H9 (cell line): ENCODE results near the gene NEDD4L. TPM values are rescaled to one million over a fixed set of nuclear protein-coding genes. Genes with fewer than 3 reads are reported as not detected.
A peak's percentile ranks its signal among the peaks of the same experiment; 100 is the strongest.

Experiments
- DNase-seq: peaks from one replicate; pipeline ENCODE4 v3.0.0-alpha.2; 2017
- H2AFZ ChIP-seq: one replicate; pipeline ENCODE4 v1.6.1; 2013; ENCODE audit warnings: mild to moderate bottlenecking, low read length, control low read depth, moderate library complexity
- H2AK5ac ChIP-seq: 2 replicates; pipeline ENCODE4 v1.6.1; 2013; ENCODE audit warnings: low read length, control low read depth, mixed read lengths; ENCODE audit not compliant: insufficient read length
- H2BK120ac ChIP-seq: one replicate; pipeline ENCODE4 v1.6.1; 2013; ENCODE audit warnings: low read depth, mild to moderate bottlenecking, low read length, control low read depth, inconsistent platforms; ENCODE audit not compliant: poor library complexity, severe bottlenecking
- H2BK12ac ChIP-seq: 2 replicates; pipeline ENCODE4 v1.6.1; 2013; ENCODE audit warnings: low read length, control low read depth, mixed read lengths, low read depth; ENCODE audit not compliant: insufficient read length
- H2BK15ac ChIP-seq: 2 replicates; pipeline ENCODE4 v1.6.1; 2013; ENCODE audit warnings: low read depth, low read length, control low read depth
- H2BK20ac ChIP-seq: one replicate; pipeline ENCODE4 v1.6.1; 2013; ENCODE audit warnings: low read depth, mild to moderate bottlenecking, low read length, control low read depth, inconsistent platforms; ENCODE audit not compliant: poor library complexity, severe bottlenecking
- H2BK5ac ChIP-seq: 2 replicates; pipeline ENCODE4 v1.6.1; 2013; ENCODE audit warnings: low read length, control low read depth, mixed read lengths; ENCODE audit not compliant: insufficient read length
- H3K14ac ChIP-seq: 2 replicates; pipeline ENCODE4 v1.6.1; 2013; ENCODE audit warnings: low read length, control low read depth; ENCODE audit not compliant: insufficient read depth
- H3K18ac ChIP-seq: 2 replicates; pipeline ENCODE4 v1.6.1; 2013; ENCODE audit warnings: low read depth, mild to moderate bottlenecking, mixed read lengths, low read length, control low read depth; ENCODE audit not compliant: insufficient read length
- H3K23ac ChIP-seq: 2 replicates; pipeline ENCODE4 v1.6.1; 2013; ENCODE audit warnings: low read length, control low read depth, mixed read lengths, low read depth; ENCODE audit not compliant: insufficient read length
- H3K23me2 ChIP-seq: 2 replicates; pipeline ENCODE4 v1.6.1; 2013; ENCODE audit warnings: low read depth, mild to moderate bottlenecking, mixed read lengths, low read length, control low read depth; ENCODE audit not compliant: insufficient read length, poor library complexity, severe bottlenecking
- H3K27ac ChIP-seq: 2 replicates; pipeline ENCODE4 v1.5.1; 2013; ENCODE audit warnings: low read length, control low read depth, mixed read lengths, low read depth; ENCODE audit not compliant: insufficient read length
- H3K27me3 ChIP-seq: 2 replicates; pipeline ENCODE4 v1.6.1; 2013; ENCODE audit warnings: low read length, control low read depth, inconsistent platforms; ENCODE audit not compliant: insufficient read depth
- H3K4ac ChIP-seq: 2 replicates; pipeline ENCODE4 v1.6.1; 2013; ENCODE audit warnings: low read depth, mild to moderate bottlenecking, control low read depth, inconsistent platforms, low read length, moderate library complexity
- H3K4me1 ChIP-seq: 2 replicates; pipeline ENCODE4 v1.6.1; 2013; ENCODE audit warnings: low read length, control low read depth, inconsistent platforms; ENCODE audit not compliant: insufficient read depth
- H3K4me2 ChIP-seq: 2 replicates; pipeline ENCODE4 v1.6.1; 2013; ENCODE audit warnings: low read length, control low read depth, mixed read lengths; ENCODE audit not compliant: insufficient read length, insufficient read depth
- H3K56ac ChIP-seq: 2 replicates; pipeline ENCODE4 v1.6.1; 2013; ENCODE audit warnings: low read depth, mild to moderate bottlenecking, mixed read lengths, low read length, control low read depth; ENCODE audit not compliant: insufficient read length
- H3K79me1 ChIP-seq: 2 replicates; pipeline ENCODE4 v1.6.1; 2013; ENCODE audit warnings: low read depth, mild to moderate bottlenecking, moderate library complexity, low read length, control low read depth, inconsistent platforms; ENCODE audit not compliant: insufficient read depth, poor library complexity, severe bottlenecking
- H3K79me2 ChIP-seq: 2 replicates; pipeline ENCODE4 v1.6.1; 2013; ENCODE audit warnings: low read length, control low read depth, inconsistent platforms; ENCODE audit not compliant: insufficient read depth
- H3K9ac ChIP-seq: 2 replicates; pipeline ENCODE4 v1.6.1; 2013; ENCODE audit warnings: low read length, control low read depth, mixed read lengths; ENCODE audit not compliant: insufficient read length; ENCODE audit errors: extremely low read depth
- H3K9me3 ChIP-seq: one replicate; pipeline ENCODE4 v1.6.1; 2013; ENCODE audit warnings: low read depth, low read length, inconsistent platforms; ENCODE audit not compliant: control insufficient read depth
- H3T11ph ChIP-seq: one replicate; pipeline ENCODE4 v1.6.1; 2013; ENCODE audit warnings: mild to moderate bottlenecking, low read length, control low read depth, inconsistent platforms
- H4K20me1 ChIP-seq: one replicate; pipeline ENCODE4 v1.6.1; 2013; ENCODE audit not compliant: control insufficient read depth, insufficient read length, insufficient read depth
- H4K5ac ChIP-seq: 2 replicates; pipeline ENCODE4 v1.6.1; 2013; ENCODE audit warnings: low read depth, mild to moderate bottlenecking, mixed read lengths, low read length, control low read depth; ENCODE audit not compliant: insufficient read length
- H4K8ac ChIP-seq: replicated peaks from 2 replicates; pipeline ENCODE4 v1.6.1; 2013; ENCODE audit warnings: low read length, control low read depth, mixed read lengths, low read depth; ENCODE audit not compliant: insufficient read length
- H4K91ac ChIP-seq: 2 replicates; pipeline ENCODE4 v1.6.1; 2013; ENCODE audit warnings: low read depth, mild to moderate bottlenecking, moderate library complexity, mixed read lengths, low read length, control low read depth; ENCODE audit not compliant: insufficient read length
- H3K27ac Mint-ChIP-seq, 3 experiments: 2 replicates in 2 of 3; 3 replicates in 1 of 3; pipeline ENCODE4 v1.8.0; 2020 to 2021; ENCODE audit warnings: mixed read lengths in 3 of 3, mild to moderate bottlenecking in 1 of 3, moderate library complexity in 1 of 3
- H3K27me3 Mint-ChIP-seq: 2 replicates; pipeline ENCODE4 v1.8.0; 2021; ENCODE audit warnings: low read depth, mild to moderate bottlenecking, moderate library complexity, mixed read lengths
- H3K36me3 Mint-ChIP-seq, 3 experiments: 2 replicates in 2 of 3; 3 replicates in 1 of 3; pipeline ENCODE4 v1.8.0; 2020 to 2021; ENCODE audit warnings: low read depth in 3 of 3, mixed read lengths in 3 of 3; ENCODE audit not compliant: insufficient read depth in 1 of 3
- H3K4me1 Mint-ChIP-seq, 2 experiments: 2 replicates each; pipeline ENCODE4 v1.8.0; 2020; ENCODE audit warnings: mixed read lengths in 2 of 2
- H3K4me3 Mint-ChIP-seq, 2 experiments: 2 replicates in 1 of 2; 3 replicates in 1 of 2; pipeline ENCODE4 v1.8.0; 2020 to 2021; ENCODE audit warnings: mild to moderate bottlenecking in 2 of 2, mixed read lengths in 2 of 2, moderate library complexity in 1 of 2
- H3K9me3 Mint-ChIP-seq, 2 experiments: 2 replicates in 1 of 2; 3 replicates in 1 of 2; pipeline ENCODE4 v1.8.0; 2020; ENCODE audit warnings: mild to moderate bottlenecking in 2 of 2, mixed read lengths in 2 of 2, moderate library complexity in 1 of 2
- WGBS: extraction: QIAGEN DNeasy Blood & Tissue Kit; methylation state at CpG from one replicate; pipeline ENCODE4 v1.1.7; 2013; ENCODE audit warnings: missing lambda C conversion rate, low lambda C conversion rate, mixed read lengths; ENCODE audit not compliant: insufficient read length; ENCODE audit errors: extremely low coverage; 5-methylcytosine and 5-hydroxymethylcytosine counted together
- total RNA-seq: library from RNA; stranded (reverse); gene quantifications from 2 replicates; pipeline ENCODE4 v1.2.1, GENCODE V29; 2021
- TF ChIP-seq, protein P1 (sequence below): fragments of 200-600 bp; sonication (generic); conservative IDR thresholded peaks from 3 replicates; pipeline ENCODE4 v1.8.0; 2021; ENCODE audit warnings: antibody characterized with exemption, mild to moderate bottlenecking

The NEDD4L gene
- total RNA-seq, 1 experiment from 2014 or later = 76.3 TPM

DNA sequence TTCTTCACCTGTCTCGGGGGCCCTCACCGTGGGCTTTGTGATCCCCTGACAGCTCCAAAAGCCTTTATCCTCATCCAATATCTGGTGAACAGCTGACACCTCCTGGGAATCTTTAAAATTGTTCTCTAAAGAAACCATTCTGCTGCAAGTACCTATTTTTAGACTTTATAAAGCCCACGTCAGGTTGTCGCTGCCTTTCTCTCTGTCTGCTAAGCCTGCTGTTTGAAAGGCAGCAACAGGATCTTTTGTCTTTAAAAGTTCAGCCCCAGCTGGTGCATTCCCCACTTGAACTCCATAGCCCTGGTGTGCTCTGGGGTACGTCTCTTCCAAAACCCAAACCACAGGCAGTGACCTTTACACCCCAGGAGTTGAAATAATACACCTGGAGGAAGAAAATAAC is 145.0 kb downstream of the NEDD4L start:
- no peak overlapping the region for H3K14ac ChIP-seq
- H3K79me1 ChIP-seq = no peaks in the 10 kb centered on the region
- no peak overlapping the region for H2BK12ac ChIP-seq
- H4K8ac ChIP-seq = no peak overlapping the region
- no peaks in the 10 kb centered on the region for H3K27me3 ChIP-seq
- H3K4me1 ChIP-seq = peaks cover 20% of the 10 kb centered on the region; the same call in 1 of the 2 replicates
- H2BK120ac ChIP-seq = no peak overlapping the region
- no peak overlapping the region for H3K4me2 ChIP-seq
- no peaks in the 10 kb centered on the region for H4K20me1 ChIP-seq
- Mint-ChIP-seq H3K4me3 (peak overlapping the region in 1 of 2 experiments; percentile 53; a peak in 3 of 5 replicates), H3K9me3 (no peaks in the 10 kb centered on the region), H3K4me1 (peaks cover 45% of the 10 kb centered on the region in 2 experiments), H3K27ac (peak overlapping the region; percentile 65 to 95 (median 70); a peak in 5 of 7 replicates), H3K36me3 (no peaks in the 10 kb centered on the region), H3K27me3 (no peaks in the 10 kb centered on the region)
- no peak overlapping the region for H3K9ac ChIP-seq
- H3T11ph ChIP-seq = no peak overlapping the region
- no peak overlapping the region for H4K91ac ChIP-seq
- H3K18ac ChIP-seq = no peak overlapping the region
- H2BK20ac ChIP-seq = no peak overlapping the region
- TF ChIP-seq, protein P1, sequence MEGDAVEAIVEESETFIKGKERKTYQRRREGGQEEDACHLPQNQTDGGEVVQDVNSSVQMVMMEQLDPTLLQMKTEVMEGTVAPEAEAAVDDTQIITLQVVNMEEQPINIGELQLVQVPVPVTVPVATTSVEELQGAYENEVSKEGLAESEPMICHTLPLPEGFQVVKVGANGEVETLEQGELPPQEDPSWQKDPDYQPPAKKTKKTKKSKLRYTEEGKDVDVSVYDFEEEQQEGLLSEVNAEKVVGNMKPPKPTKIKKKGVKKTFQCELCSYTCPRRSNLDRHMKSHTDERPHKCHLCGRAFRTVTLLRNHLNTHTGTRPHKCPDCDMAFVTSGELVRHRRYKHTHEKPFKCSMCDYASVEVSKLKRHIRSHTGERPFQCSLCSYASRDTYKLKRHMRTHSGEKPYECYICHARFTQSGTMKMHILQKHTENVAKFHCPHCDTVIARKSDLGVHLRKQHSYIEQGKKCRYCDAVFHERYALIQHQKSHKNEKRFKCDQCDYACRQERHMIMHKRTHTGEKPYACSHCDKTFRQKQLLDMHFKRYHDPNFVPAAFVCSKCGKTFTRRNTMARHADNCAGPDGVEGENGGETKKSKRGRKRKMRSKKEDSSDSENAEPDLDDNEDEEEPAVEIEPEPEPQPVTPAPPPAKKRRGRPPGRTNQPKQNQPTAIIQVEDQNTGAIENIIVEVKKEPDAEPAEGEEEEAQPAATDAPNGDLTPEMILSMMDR = no peak
- no peak overlapping the region for H2AK5ac ChIP-seq
- no peak overlapping the region for H3K27ac ChIP-seq
- DNase-seq = no peak
- H3K4ac ChIP-seq = no peak overlapping the region
- no peak overlapping the region for H3K23ac ChIP-seq
- H3K9me3 ChIP-seq = no peaks in the 10 kb centered on the region
- H2BK5ac ChIP-seq = no peak overlapping the region
- no CpG with 5 or more reads among the region's 5 CpGs for WGBS
- no peaks in the 10 kb centered on the region for H3K79me2 ChIP-seq
- no peak overlapping the region for H2AFZ ChIP-seq
- H4K5ac ChIP-seq = no peak overlapping the region
- no peak overlapping the region for H2BK15ac ChIP-seq
- H3K23me2 ChIP-seq = no peaks in the 10 kb centered on the region
- H3K56ac ChIP-seq = no peak overlapping the region
